ENCODE data around the gene TARP.
"Not testable (repeated sequence)": the region's sequence is repeated elsewhere in the genome, so short reads cannot be mapped to it uniquely, and the experiment has no call there.

The TARP gene

GRCh38 chr7:38262545-38262944 lies 10.9 kb downstream of the TARP start:
- intact Hi-C loops (cut with DNase I), result no loop called here
- Histone ChIP-seq H3K9me3 (no peaks in the 10 kb centered on the region), H3K4me1 (no peaks in the 10 kb centered on the region), H3K36me3 (no peaks in the 10 kb centered on the region), H3K27me3 (peaks cover 0 to 2% (median 0%) of the 10 kb centered on the region in 9 donors), H3K4me3 (no peak overlapping the region), H3K27ac (no peak overlapping the region)
- TF ChIP-seq CTCF (IDR thresholded peaks at IDR 0.05) (no peak), POLR2A (IDR thresholded peaks at IDR 0.05) (no peak)
- 49 to 86% (median 79%) methylated on average over 5 of the region's 5 CpGs for WGBS, 4 donors
- DNase-seq (no peak), ATAC-seq (no peak)

GRCh38 chr7:38262026-38262425 lies 11.4 kb downstream of the TARP start:
- H3K27ac ChIP-seq; DNase-seq; H3K4me1 ChIP-seq; H3K4me3 ChIP-seq; H3K9me3 ChIP-seq; H3K27me3 ChIP-seq; intact Hi-C loops (cut with DNase I); H3K36me3 ChIP-seq; ATAC-seq: not testable (repeated sequence)
- 63 to 76% (median 70%) methylated on average over 2 of the region's 2 CpGs for WGBS, 4 donors

GRCh38 chr7:38261601-38262000 lies 11.8 kb downstream of the TARP start:
- H3K4me3 ChIP-seq; H3K4me1 ChIP-seq; H3K9me3 ChIP-seq; ATAC-seq; H3K27me3 ChIP-seq; intact Hi-C loops (cut with DNase I); H3K27ac ChIP-seq; DNase-seq; H3K36me3 ChIP-seq: not testable (repeated sequence)
- WGBS, 4 donors, result 85 to 92% (median 89%) methylated on average over 12 of the region's 12 CpGs

- intact Hi-C loops (cut with DNase I); H3K27me3 ChIP-seq; H3K36me3 ChIP-seq; H3K4me1 ChIP-seq; H3K9me3 ChIP-seq; DNase-seq; ATAC-seq; H3K27ac ChIP-seq; H3K4me3 ChIP-seq: not testable (repeated sequence)
- WGBS, 4 donors, result 89 to 94% (median 90%) methylated on average over 8 of the region's 8 CpGs
These were observed 14.3 kb downstream of the TARP start for GRCh38 chr7:38259157-38259556.

- no peaks in the 10 kb centered on the region for H3K9me3 ChIP-seq
- H3K4me3 ChIP-seq, result no peak overlapping the region
- no peak for ATAC-seq
- H3K4me1 ChIP-seq, result no peaks in the 10 kb centered on the region
- no peak overlapping the region for H3K27ac ChIP-seq
- peaks cover 0 to 2% (median 0%) of the 10 kb centered on the region in 9 donors for H3K27me3 ChIP-seq
- TF ChIP-seq POLR2A (IDR thresholded peaks at IDR 0.05) (no peak), CTCF (IDR thresholded peaks at IDR 0.05) (no peak)
- H3K36me3 ChIP-seq, result no peaks in the 10 kb centered on the region
- intact Hi-C loops (cut with DNase I), result no loop called here
- DNase-seq, result no peak
- 70 to 81% (median 75%) methylated on average over 2 of the region's 2 CpGs for WGBS, 4 donors
These were observed 16.1 kb downstream of the TARP start for GRCh38 chr7:38257350-38257677.

- H3K36me3 ChIP-seq; intact Hi-C loops (cut with DNase I); H3K9me3 ChIP-seq; H3K27me3 ChIP-seq; H3K4me3 ChIP-seq; H3K4me1 ChIP-seq; DNase-seq; H3K27ac ChIP-seq; ATAC-seq: not testable (repeated sequence)
- 68 to 79% (median 72%) methylated on average over 3 of the region's 3 CpGs for WGBS, 4 donors
These were observed 23.6 kb downstream of the TARP start for GRCh38 chr7:38249849-38250248.
